Activated effector memory CD4-positive, alpha-beta T cell treated with anti-CD3 and anti-CD28 coated beads, Interleukin-2, amount 50 U/mL, for 16 hours (primary cell): ENCODE data around the gene SLC1A7.

ENCODE experiments used
- DNase-seq: peaks from one replicate; pipeline ENCODE4 v3.0.0-alpha.2; 2020

The SLC1A7 gene

DNA sequence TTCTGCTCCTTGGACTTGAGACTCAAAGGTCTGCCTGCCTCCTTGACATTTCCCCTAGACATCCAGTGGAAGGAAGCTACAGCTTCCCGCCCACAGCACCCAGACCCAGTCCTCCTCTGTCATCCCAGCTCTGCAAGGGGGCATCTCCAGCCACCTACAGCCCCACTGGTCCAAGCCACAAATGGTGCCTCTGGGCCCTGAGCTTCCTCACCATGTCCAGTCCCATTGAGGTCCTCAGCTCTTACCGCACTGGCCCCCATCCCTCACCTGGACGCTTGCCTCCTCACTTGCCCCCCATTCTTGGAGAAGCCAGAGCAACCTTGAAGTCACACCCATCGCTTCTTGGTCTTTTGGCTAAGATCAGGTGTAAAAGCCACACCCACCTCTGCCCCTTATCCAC lies 67.2 kb downstream of the SLC1A7 start:
- DNase-seq, result peak; percentile 34

DNA sequence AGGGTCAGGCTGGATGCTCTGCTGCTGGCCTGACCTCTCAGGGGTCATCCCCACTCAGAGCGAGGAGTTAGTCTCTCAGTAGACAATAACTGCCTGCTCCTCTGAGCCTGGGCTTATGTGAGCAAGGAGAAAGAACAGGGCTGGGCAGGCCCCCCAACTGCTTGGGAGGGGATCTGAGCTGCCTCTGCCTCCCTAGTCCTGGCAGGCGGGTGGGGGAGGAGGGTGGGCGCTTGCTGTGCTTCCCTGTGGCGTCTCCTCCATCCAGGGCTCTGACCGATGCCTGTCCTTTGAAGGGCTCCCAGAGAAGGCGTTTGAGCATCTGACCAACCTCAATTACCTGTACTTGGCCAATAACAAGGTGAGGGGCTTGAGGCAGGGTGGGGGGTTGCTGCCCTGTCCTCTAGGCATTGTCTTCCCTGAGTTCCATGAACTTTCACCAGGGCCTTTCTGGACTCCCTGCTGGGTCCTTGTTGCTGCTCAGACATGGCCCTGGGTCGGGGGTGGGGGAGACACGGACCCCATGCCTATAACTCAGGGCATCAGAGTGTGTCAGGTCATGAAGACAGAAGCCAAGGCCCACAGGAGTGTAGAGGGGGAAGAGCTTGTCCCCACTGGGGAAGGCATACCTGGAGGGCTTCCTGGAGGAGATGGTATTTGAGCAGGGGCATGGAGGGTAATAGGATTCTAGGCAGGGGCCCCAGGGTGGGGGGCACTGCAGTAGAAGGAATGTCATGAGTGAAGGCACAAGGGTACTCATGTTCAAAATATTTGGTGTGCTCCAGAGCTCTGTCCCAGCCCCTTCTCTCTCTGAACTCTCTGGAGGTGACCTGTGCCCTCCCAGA lies 67.9 kb downstream of the SLC1A7 start:
- DNase-seq, result peak; percentile 51

GRCh38 chr1:53073868-53074311 lies 68.5 kb downstream of the SLC1A7 start:
- no peak for DNase-seq

DNA sequence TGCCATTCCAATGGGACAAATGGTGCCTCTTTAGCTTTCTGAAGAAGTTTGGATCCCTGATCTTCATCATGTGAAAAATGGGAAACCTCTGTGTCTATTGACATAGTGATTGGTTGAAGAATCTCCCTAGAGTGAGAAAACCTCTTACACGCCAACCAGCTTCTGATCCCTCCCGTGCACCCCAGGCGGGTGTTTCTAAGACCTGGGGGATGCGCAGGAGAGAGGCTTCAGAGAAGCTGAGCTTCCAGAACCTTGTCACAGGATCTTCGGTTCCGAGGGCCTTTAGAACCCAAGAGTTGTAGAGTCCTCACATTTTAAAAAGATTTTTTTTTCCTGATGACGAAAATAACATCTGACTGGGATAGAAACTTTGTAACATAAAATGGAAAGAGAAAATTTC lies 69.2 kb downstream of the SLC1A7 start:
- no peak for DNase-seq

DNA sequence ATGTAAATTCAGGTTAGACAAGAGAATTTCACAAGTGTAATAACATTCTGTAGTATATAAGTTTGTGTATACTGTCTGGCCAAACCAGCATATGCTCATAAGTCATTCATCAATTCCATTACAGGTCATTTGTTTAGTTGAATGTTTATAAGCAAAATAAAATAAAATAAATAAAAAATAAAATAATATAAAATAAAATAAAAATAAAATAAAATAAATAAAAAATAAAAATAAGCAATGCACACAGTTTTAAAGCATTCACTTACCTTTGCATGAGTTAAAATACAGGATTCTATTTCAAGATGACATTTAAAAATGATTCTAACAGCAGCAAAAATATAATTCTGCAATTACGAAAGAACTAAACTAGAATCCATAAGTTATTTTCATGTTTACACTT lies 70.5 kb downstream of the SLC1A7 start:
- no peak for DNase-seq

- peak; percentile 48 for DNase-seq
Observed at GRCh38 chr1:53071167-53071865, 71.1 kb downstream of the SLC1A7 start.

- peak; percentile 54 for DNase-seq
Observed at GRCh38 chr1:53070621-53071020, 71.8 kb downstream of the SLC1A7 start.

DNA sequence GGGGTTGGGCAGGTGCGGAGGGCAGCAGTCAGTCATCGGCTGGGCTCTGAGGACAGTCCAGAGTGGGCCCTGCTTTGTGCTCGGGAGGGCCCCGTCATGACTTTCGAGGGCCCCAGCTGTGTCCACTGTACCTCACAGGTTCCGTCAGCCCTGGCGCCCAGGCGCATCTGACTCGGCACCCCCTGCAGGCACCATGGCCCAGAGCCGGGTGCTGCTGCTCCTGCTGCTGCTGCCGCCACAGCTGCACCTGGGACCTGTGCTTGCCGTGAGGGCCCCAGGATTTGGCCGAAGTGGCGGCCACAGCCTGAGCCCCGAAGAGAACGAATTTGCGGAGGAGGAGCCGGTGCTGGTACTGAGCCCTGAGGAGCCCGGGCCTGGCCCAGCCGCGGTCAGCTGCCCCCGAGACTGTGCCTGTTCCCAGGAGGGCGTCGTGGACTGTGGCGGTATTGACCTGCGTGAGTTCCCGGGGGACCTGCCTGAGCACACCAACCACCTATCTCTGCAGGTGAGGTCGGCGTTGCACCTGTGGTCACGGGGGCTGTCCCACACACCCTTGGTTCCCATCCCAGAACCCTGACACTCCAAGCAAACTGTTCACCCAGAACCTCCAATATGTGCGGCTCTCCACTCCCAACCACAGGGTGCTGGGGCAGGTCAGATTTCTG lies 72.6 kb downstream of the SLC1A7 start:
- DNase-seq, result peak; percentile 61

DNA sequence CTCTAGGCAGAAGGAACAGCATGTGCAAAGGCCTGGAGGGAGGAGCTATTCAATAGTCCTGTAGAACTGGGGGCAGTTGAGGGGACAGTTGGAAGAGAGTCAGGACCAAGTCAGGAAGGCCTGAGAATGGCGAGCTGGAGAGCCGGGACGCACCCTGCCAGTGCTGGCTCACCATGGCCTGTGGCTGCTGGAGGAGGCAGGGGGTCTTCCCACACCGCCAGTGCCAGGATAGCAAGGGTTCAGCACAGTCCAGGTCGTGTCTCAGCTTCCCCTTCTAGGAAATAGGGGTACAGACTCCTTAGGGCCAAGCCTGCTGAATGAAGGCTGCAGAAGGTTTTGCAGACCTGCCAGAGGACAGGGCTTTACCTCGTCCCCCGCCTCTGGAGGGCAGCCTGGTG lies 73.2 kb downstream of the SLC1A7 start:
- peak; percentile 27 for DNase-seq

GRCh38 chr1:53068314-53069099 lies 73.9 kb downstream of the SLC1A7 start:
- DNase-seq, result peak; percentile 56

DNA sequence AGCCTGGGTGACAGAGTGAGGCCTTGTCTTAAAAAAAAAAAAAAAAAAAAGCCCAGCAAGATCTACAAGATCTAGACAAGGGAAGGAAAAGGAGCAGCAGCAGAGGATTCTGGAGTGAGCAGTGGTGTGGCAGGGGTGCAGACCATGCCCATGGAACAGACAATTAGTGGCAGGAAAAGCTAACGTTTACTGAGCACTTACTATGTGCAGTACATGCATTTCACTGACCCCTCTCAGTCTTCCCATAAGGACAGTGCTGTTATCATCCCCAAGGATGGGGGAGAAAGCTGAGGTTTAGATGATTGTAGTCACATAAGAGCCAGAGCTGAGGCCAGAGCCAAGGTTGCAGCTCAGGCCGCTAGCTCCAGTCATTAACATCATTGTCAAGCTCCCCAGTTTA lies 74.6 kb downstream of the SLC1A7 start:
- DNase-seq, result no peak

DNA sequence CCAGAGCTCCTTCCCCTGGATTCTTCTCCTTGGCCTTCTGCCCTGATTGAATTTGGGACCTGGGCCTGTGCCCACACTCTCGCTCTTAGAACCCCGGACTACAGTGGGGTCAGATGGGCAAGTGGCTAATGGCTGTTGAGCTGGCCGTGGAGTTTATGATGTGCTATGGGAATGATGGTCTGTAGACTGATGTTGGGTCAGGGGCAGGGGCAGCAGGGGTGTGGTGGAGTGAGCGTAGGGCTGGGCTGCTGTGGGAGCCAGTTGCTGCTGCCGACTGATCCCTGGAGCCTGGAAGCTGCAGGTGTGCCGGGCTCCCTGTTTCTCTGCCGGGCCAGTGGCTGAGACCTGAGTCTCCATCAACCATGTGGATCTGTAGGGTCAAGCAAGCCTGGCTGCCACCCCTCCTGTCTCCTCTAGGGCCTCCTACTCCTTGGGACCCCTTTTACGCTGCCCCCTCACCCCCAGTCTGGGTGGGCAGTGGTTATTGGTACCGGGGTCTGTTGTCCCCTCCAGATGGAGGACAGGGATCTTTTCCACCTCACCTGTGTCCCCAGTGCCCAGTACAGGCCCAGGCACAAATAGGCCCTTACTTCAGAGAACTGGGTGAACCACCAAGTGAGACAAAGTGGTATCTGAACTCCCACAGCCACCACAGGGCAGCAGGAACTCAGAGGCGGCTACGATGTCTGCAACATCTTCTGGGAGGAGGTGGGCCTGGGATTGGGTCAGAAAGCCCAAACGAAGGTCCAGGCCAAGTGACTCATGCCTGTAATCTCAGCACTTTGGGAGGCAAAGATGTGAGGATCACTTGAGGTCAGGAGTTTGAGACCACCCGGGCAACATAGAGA lies 75.3 kb downstream of the SLC1A7 start:
- DNase-seq, result peak; percentile 57

- DNase-seq, result no peak
Observed at GRCh38 chr1:53066488-53066887, 76.0 kb downstream of the SLC1A7 start.

DNA sequence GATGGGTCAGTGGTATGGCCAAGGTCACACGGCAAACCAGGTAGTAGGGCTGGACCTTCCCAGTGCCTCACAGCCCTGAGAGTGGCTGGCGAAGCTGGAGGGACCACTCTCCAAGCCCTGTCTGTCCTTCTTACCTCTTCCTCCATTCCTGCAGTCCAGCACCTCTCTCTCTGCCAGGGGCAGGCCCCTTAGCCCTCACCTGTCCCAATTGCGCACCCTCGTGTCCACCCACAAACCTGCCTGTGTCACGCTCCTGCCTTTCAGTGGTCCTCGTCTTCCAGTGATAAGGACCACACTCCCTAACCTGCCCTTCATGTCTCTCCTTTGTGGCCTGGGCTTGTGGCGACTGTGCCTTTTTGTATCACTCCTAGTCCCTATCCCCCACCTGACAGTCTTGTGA lies 77.0 kb downstream of the SLC1A7 start:
- no peak for DNase-seq

- no peak for DNase-seq
Observed at GRCh38 chr1:53063744-53064515, 78.5 kb downstream of the SLC1A7 start.

GRCh38 chr1:53062708-53063591 lies 79.5 kb downstream of the SLC1A7 start:
- DNase-seq, result no peak

DNA sequence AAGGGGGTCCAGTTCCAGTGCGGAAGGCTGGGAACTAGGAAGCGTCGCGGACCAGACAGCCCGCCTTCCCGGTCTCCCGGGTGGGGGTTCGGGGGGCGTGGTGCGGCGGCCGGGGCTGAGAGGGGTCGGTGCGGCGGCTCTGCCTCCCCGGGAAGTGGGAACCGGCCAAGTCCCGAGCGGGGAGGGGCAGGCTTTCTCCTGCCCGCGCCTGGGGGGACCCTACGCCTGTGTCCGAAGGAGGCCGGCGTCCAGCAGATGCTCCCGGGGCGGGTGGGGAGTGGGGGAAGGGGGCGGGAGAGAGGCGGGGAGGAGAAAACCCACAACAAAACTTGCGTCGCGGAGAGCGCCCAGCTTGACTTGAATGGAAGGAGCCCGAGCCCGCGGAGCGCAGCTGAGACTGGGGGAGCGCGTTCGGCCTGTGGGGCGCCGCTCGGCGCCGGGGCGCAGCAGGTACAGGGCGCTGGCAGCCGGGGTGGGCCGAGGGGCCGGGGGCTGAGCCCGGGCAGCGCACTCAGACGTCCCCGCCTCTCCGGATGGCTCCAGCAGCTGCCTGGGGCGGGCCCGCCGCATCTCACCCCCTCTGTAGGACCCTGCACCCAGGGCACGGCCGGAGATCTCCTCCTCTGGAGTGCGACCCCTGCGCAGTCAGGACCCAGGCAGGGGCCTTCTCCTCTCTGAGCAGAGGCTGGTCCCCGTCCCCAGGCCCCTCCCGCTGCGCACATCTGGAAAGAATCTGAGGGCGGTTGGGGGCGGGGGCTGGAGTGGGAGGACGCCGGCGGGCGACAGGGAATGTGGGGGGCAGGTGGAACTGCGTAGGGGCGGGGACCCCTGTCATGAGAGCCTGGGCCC lies 80.4 kb downstream of the SLC1A7 start, which contains the start of gene PODN:
TSS of gene PODN (plus strand) at position 355 of the 849 bp plus-strand sequence. CDS start 7,643 bp downstream, outside the sequence.
- DNase-seq, result no peak

DNA sequence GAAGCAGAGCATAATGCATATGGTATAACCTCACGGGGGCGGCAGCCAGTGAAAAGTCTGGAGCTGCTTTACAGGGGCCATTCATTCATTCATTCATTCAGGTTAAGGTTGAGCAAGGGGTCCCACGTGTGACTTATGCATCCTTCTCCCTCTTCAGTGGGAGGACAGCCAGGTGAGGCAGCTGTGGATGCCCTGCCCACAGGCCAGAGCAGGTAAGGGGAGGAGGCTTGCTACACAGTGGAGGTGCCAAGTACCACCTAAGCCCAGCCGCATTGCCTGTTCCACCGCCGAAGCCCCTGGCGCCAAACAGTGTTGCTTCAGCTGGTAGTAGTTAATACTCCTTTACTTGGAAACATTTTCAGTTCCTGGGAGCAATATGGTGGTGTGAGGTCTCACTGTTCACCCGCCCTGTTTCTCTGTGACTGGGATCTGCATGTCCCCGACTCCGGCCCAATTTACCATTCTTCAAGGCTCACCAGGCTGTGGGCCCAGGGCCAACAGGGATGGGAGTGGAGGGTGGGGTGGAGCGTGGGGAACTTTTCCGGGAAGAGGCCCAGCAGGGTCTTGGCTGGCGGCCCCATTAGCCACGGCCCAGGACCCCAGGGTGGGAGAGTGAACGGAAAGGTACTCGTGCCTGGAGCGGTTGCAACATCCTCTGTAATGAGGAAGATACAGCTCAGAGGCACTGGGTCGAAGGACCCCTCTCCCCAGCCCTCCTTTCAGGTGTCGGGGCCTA lies 81.1 kb downstream of the SLC1A7 start:
- no peak for DNase-seq
